Mammary epithelial cell (primary cell): ENCODE measurements around the gene ALDOB.

Experiments used
- EZH2 ChIP-seq: IDR thresholded peaks from 2 replicates; pipeline ENCODE4 v1.6.1; 2012; ENCODE audit warnings: low read length, inconsistent platforms, borderline replicate concordance
- TF ChIP-seq, protein P1 (sequence below), 2 donors: IDR thresholded peaks in 1 of 2; conservative IDR thresholded peaks in 1 of 2; 2 replicates each; pipeline ENCODE4 v1.5.1; 2011 to 2012; ENCODE audit warnings: inconsistent platforms in 2 of 2, low read length in 2 of 2, mild to moderate bottlenecking in 2 of 2, control low read depth in 1 of 2, low read depth in 1 of 2; ENCODE audit not compliant: insufficient read depth in 1 of 2; ENCODE audit errors: extremely low read depth in 1 of 2

DNA sequence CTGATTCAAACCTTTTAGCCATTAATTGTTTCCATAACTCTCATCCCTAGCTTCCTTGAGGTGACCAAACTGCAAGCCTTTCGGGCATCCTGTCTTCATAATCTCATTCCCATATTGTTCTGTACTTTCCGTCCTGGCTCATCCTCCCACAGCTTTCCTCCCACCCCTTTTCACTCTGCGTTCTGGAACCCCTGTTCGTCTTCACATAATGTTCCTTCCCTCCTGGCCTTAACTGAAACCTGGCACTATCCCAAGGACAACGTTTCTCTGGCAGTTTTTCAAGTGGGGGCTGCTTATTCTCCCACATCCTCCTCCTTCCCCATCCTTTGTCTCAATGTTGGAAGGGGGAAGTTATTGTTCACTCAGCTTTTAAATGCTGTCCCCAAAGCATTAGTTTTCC lies 35.5 kb downstream of the ALDOB start:
- TF ChIP-seq, protein P1, sequence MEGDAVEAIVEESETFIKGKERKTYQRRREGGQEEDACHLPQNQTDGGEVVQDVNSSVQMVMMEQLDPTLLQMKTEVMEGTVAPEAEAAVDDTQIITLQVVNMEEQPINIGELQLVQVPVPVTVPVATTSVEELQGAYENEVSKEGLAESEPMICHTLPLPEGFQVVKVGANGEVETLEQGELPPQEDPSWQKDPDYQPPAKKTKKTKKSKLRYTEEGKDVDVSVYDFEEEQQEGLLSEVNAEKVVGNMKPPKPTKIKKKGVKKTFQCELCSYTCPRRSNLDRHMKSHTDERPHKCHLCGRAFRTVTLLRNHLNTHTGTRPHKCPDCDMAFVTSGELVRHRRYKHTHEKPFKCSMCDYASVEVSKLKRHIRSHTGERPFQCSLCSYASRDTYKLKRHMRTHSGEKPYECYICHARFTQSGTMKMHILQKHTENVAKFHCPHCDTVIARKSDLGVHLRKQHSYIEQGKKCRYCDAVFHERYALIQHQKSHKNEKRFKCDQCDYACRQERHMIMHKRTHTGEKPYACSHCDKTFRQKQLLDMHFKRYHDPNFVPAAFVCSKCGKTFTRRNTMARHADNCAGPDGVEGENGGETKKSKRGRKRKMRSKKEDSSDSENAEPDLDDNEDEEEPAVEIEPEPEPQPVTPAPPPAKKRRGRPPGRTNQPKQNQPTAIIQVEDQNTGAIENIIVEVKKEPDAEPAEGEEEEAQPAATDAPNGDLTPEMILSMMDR (conservative IDR thresholded peaks at IDR 0.05 in 1 of 2, IDR thresholded peaks at IDR 0.05 in 1 of 2; ENCODE audit: extremely low read depth in 1 of 2, insufficient read depth in 1 of 2, low read depth in 1 of 2, low read length in 2 of 2): no peak
- no peak for TF ChIP-seq EZH2
